Measurements from ENCODE around the gene CCT7. TPM values are rescaled to one million over a fixed set of nuclear protein-coding genes. Genes with fewer than 3 reads are reported as not detected.

Gene CCT7
- total RNA-seq, 1 experiment from 2014 or later = 637 TPM

DNA sequence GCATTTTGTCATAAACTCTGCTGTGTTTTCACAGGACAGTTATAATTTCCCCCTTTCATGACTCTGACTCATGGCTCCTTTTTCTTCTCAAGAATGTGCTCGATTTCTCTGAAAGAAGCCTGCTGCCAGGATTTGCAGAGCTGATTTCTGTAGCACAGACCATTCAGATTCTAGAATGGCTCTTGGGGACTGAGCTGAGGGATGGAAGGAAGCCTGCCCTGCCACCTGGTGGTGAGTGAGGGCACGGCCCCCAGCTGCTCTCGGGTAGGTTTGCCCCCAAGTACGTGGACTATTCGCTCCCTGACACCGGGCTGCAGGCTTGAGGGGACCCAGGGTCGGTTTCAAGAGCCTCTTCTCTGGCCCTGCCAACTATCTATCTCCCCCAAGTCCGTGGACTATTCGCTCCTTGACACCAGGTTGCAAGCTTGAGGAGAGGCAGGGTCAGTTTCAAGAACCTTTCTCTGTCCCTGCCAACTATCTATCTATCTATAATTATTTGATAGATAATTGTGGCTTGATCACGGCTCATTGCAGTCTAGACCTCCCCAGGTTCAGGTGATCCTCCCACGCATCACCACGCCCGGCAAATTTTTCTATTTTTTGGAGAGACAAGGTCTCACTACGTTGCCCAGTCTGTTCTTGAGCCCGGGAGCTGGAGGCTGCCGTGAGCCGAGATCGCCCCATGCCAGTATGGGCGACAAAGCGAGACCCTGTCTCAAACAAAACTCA is 21.5 kb upstream of the CCT7 start:
- CTCF ChIA-PET = interaction anchor here (0.7 to 2.6 kb wide), 18 partner anchors 8 to 325 kb away, joined by 3 to 31 read pairs (median 4); partner anchors contain the start of genes CCT7, NOTO, PRADC1 and SFXN5
- H3K9me2 ChIP-seq (ENCODE audit: insufficient read depth) = no peaks in the 10 kb centered on the region
- POLR2A ChIA-PET = interaction anchor here (1.1 to 2.1 kb wide), 2 partner anchors 21 to 35 kb away, joined by 5 to 8 read pairs; partner anchors contain the start of genes CCT7 and PRADC1
- no peaks in the 10 kb centered on the region for H3K27me3 ChIP-seq (ENCODE audit: insufficient read depth, low read length)
- peaks cover 3 to 34% of the 10 kb centered on the region in 2 experiments; a peak in 3 of 4 replicates for H3K4me1 ChIP-seq (ENCODE audit: control insufficient read depth in 1 of 2, insufficient read depth in 2 of 2, low read length in 2 of 2)
- no peak for TF ChIP-seq CBX3 (IDR thresholded peaks at IDR 0.05; ENCODE audit: low read depth)
- no peak for TF ChIP-seq FOSL1 (IDR thresholded peaks at IDR 0.05; ENCODE audit: low read depth)
- no peak for TF ChIP-seq TCF7L2 (IDR thresholded peaks at IDR 0.05; ENCODE audit: borderline replicate concordance, extremely low read depth, insufficient read depth, insufficient read length)
- TF ChIP-seq, protein P1, sequence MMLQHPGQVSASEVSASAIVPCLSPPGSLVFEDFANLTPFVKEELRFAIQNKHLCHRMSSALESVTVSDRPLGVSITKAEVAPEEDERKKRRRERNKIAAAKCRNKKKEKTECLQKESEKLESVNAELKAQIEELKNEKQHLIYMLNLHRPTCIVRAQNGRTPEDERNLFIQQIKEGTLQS (IDR thresholded peaks at IDR 0.05) = no peak
- TF ChIP-seq SIN3A (IDR thresholded peaks at IDR 0.05; ENCODE audit: low read depth) = no peak
- TF ChIP-seq ELF1 (IDR thresholded peaks at IDR 0.05; ENCODE audit: borderline replicate concordance, low read depth) = no peak
- no peak for TF ChIP-seq EGR1 (IDR thresholded peaks at IDR 0.05; ENCODE audit: low read depth)
- no peak for TF ChIP-seq ZFX (IDR thresholded peaks at IDR 0.05)
- no peak for TF ChIP-seq ZNF274 (IDR thresholded peaks at IDR 0.05; ENCODE audit: low read depth, low read length)
- TF ChIP-seq, protein P2, sequence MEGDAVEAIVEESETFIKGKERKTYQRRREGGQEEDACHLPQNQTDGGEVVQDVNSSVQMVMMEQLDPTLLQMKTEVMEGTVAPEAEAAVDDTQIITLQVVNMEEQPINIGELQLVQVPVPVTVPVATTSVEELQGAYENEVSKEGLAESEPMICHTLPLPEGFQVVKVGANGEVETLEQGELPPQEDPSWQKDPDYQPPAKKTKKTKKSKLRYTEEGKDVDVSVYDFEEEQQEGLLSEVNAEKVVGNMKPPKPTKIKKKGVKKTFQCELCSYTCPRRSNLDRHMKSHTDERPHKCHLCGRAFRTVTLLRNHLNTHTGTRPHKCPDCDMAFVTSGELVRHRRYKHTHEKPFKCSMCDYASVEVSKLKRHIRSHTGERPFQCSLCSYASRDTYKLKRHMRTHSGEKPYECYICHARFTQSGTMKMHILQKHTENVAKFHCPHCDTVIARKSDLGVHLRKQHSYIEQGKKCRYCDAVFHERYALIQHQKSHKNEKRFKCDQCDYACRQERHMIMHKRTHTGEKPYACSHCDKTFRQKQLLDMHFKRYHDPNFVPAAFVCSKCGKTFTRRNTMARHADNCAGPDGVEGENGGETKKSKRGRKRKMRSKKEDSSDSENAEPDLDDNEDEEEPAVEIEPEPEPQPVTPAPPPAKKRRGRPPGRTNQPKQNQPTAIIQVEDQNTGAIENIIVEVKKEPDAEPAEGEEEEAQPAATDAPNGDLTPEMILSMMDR (IDR thresholded peaks at IDR 0.05 in 2 of 3, conservative IDR thresholded peaks at IDR 0.05 in 1 of 3; ENCODE audit: borderline replicate concordance in 1 of 3, insufficient read depth in 1 of 3, low read depth in 2 of 3, low read length in 2 of 3) = peak; percentile 78 to 99 (median 95)
- TF ChIP-seq RAD21 (IDR thresholded peaks at IDR 0.05; ENCODE audit: low read depth) = peak; percentile 78
- TF ChIP-seq SRF (IDR thresholded peaks at IDR 0.05; ENCODE audit: low read depth) = no peak
- TF ChIP-seq, protein P3, sequence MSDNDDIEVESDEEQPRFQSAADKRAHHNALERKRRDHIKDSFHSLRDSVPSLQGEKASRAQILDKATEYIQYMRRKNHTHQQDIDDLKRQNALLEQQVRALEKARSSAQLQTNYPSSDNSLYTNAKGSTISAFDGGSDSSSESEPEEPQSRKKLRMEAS (IDR thresholded peaks at IDR 0.05) = no peak
- no peak for TF ChIP-seq CEBPB (IDR thresholded peaks at IDR 0.05; ENCODE audit: low read depth)
- TF ChIP-seq, protein P4, sequence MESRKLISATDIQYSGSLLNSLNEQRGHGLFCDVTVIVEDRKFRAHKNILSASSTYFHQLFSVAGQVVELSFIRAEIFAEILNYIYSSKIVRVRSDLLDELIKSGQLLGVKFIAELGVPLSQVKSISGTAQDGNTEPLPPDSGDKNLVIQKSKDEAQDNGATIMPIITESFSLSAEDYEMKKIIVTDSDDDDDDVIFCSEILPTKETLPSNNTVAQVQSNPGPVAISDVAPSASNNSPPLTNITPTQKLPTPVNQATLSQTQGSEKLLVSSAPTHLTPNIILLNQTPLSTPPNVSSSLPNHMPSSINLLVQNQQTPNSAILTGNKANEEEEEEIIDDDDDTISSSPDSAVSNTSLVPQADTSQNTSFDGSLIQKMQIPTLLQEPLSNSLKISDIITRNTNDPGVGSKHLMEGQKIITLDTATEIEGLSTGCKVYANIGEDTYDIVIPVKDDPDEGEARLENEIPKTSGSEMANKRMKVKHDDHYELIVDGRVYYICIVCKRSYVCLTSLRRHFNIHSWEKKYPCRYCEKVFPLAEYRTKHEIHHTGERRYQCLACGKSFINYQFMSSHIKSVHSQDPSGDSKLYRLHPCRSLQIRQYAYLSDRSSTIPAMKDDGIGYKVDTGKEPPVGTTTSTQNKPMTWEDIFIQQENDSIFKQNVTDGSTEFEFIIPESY (IDR thresholded peaks at IDR 0.05; ENCODE audit: extremely low read depth, insufficient replicate concordance, low read length) = no peak
- no peak for TF ChIP-seq SP1 (IDR thresholded peaks at IDR 0.05; ENCODE audit: low read depth)
- no peaks in the 10 kb centered on the region for H3K9me3 ChIP-seq (ENCODE audit: control insufficient read depth in 1 of 2, insufficient read depth in 1 of 2, low read depth in 1 of 2, low read length in 2 of 2)
- no peak overlapping the region for H3K9ac ChIP-seq (ENCODE audit: low read length)
- no peaks in the 10 kb centered on the region for H3K36me3 ChIP-seq (ENCODE audit: control insufficient read depth in 1 of 2, insufficient read depth in 2 of 2, low read length in 2 of 2)
- H3K79me2 ChIP-seq (ENCODE audit: insufficient read depth, low read length) = peaks cover 32% of the 10 kb centered on the region
- no peak for DNase-seq (ENCODE audit: low read depth, low spot score)
- peak; percentile 81 for ATAC-seq
- H4K20me1 ChIP-seq (ENCODE audit: insufficient read depth) = no peaks in the 10 kb centered on the region
- peak overlapping the region; percentile 83 for H3K4me2 ChIP-seq (ENCODE audit: low read length)
- intact Hi-C loops (cut with micrococcal nuclease) = loop anchor here (1.0 kb wide), 2 partner anchors 35 to 127 kb away; no protein-coding TSS in a partner anchor
- RAD21 ChIA-PET (ENCODE audit: low non-redundant PET in 1 of 2, low total read pairs in 2 of 2, uncharacterized antibody in 2 of 2, unreplicated experiment in 2 of 2) = interaction anchor here in 1 of 2 experiments (2.2 kb wide), 1 partner anchor 35 kb away, joined by 8 read pairs; no protein-coding TSS in a partner anchor
- no peak overlapping the region for H3K4me3 ChIP-seq (replicated peaks in 1 of 2; ENCODE audit: low read depth in 1 of 2, low read length in 2 of 2)
- no peak overlapping the region for H3K27ac ChIP-seq (ENCODE audit: low read depth, low read length)
- no peak overlapping the region for H2AFZ ChIP-seq (ENCODE audit: low read depth, low read length, poor library complexity, severe bottlenecking)
- BruUV-seq (replicated peaks) = no TSS peak

All from HCT116 (cell line).